ENCODE data around the gene H1-8.

H1-8 gene

GRCh38 chr3:129596194-129597086, 53.5 kb downstream of the H1-8 start:
- H3K9ac ChIP-seq = no peak overlapping the region
- no peaks in the 10 kb centered on the region for H3K27me3 ChIP-seq (ENCODE audit: control insufficient read depth, insufficient read depth, low read length)
- no peaks in the 10 kb centered on the region for H3K9me3 ChIP-seq (ENCODE audit: control insufficient read depth, low read length)
- peak overlapping the region; percentile 5 for H3K4me3 ChIP-seq (ENCODE audit: low read depth, low read length)
- no peak overlapping the region for H2AFZ ChIP-seq
- no peak overlapping the region for H3K4me2 ChIP-seq (ENCODE audit: low read length)
- no peaks in the 10 kb centered on the region for H3K36me3 ChIP-seq (ENCODE audit: control insufficient read depth, insufficient read depth, low read length)
- peak overlapping the region; percentile 47 for H3K27ac ChIP-seq
- H3K4me1 ChIP-seq = no peaks in the 10 kb centered on the region
- no peak for TF ChIP-seq CTCF (IDR thresholded peaks at IDR 0.05)
- no peaks in the 10 kb centered on the region for H3K79me2 ChIP-seq

GRCh38 chr3:129597087-129597999, 54.4 kb downstream of the H1-8 start:
- no peaks in the 10 kb centered on the region for H3K4me1 ChIP-seq
- TF ChIP-seq CTCF (IDR thresholded peaks at IDR 0.05) = no peak
- H3K27me3 ChIP-seq (ENCODE audit: control insufficient read depth, insufficient read depth, low read length) = no peaks in the 10 kb centered on the region
- peaks cover under 1% of the 10 kb centered on the region for H3K79me2 ChIP-seq
- no peak overlapping the region for H3K9ac ChIP-seq
- no peak overlapping the region for H3K4me2 ChIP-seq (ENCODE audit: low read length)
- peak overlapping the region; percentile 45 for H3K27ac ChIP-seq
- H3K36me3 ChIP-seq (ENCODE audit: control insufficient read depth, insufficient read depth, low read length) = no peaks in the 10 kb centered on the region
- no peak overlapping the region for H2AFZ ChIP-seq
- no peaks in the 10 kb centered on the region for H3K9me3 ChIP-seq (ENCODE audit: control insufficient read depth, low read length)
- peak overlapping the region; percentile 5 for H3K4me3 ChIP-seq (ENCODE audit: low read depth, low read length)

DNA sequence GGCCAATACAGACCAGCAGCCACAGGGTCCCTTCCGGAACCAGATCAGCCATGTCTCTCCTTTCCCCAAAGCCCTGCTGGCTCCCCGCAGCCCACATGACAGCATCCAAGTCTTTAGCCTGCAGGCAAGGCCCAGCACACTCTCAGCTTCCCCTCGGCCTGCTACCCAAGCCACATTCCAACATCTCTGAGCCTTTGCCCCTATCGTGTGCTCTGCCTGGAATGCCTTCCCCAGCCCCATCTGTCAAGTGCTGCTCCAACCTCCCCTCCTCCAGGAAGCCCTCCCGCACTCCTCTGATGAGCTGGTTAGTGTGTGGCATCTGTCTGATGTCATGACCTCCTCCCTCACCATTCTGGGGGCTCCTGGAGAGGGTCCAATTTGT, 55.0 kb downstream of the H1-8 start:
- H3K36me3 ChIP-seq (ENCODE audit: control insufficient read depth, insufficient read depth, low read length) = no peaks in the 10 kb centered on the region
- H3K27me3 ChIP-seq (ENCODE audit: control insufficient read depth, insufficient read depth, low read length) = no peaks in the 10 kb centered on the region
- H3K9ac ChIP-seq = no peak overlapping the region
- H3K79me2 ChIP-seq = peaks cover 2% of the 10 kb centered on the region
- no peaks in the 10 kb centered on the region for H3K9me3 ChIP-seq (ENCODE audit: control insufficient read depth, low read length)
- no peak overlapping the region for H2AFZ ChIP-seq
- no peak overlapping the region for H3K4me3 ChIP-seq (ENCODE audit: low read depth, low read length)
- no peak for TF ChIP-seq CTCF (IDR thresholded peaks at IDR 0.05)
- peak overlapping the region; percentile 45 for H3K27ac ChIP-seq
- no peak overlapping the region for H3K4me2 ChIP-seq (ENCODE audit: low read length)
- H3K4me1 ChIP-seq = no peaks in the 10 kb centered on the region

GRCh38 chr3:129598484-129598883, 55.5 kb downstream of the H1-8 start:
- no peak for TF ChIP-seq CTCF (IDR thresholded peaks at IDR 0.05)
- H3K79me2 ChIP-seq = peaks cover 2% of the 10 kb centered on the region
- H3K27me3 ChIP-seq (ENCODE audit: control insufficient read depth, insufficient read depth, low read length) = no peaks in the 10 kb centered on the region
- H3K4me3 ChIP-seq (ENCODE audit: low read depth, low read length) = no peak overlapping the region
- no peak overlapping the region for H3K9ac ChIP-seq
- H3K4me1 ChIP-seq = no peaks in the 10 kb centered on the region
- H3K27ac ChIP-seq = peak overlapping the region; percentile 41
- H2AFZ ChIP-seq = no peak overlapping the region
- no peak overlapping the region for H3K4me2 ChIP-seq (ENCODE audit: low read length)
- no peaks in the 10 kb centered on the region for H3K9me3 ChIP-seq (ENCODE audit: control insufficient read depth, low read length)
- no peaks in the 10 kb centered on the region for H3K36me3 ChIP-seq (ENCODE audit: control insufficient read depth, insufficient read depth, low read length)
